Skin epidermis (tissue), 12 donors: ENCODE results near the gene ERAP2.

Experiments used
- H3K27ac ChIP-seq, 21 experiments: fragments of 200-600 bp; sonication (generic) in 11 of 21; one replicate each; pipeline ENCODE4 v1.5.0; 2020; ENCODE audit warnings: mild to moderate bottlenecking in 3 of 21, inconsistent platforms in 2 of 21, moderate library complexity in 2 of 21
- H3K4me3 ChIP-seq, 7 experiments: fragments of 200-600 bp; sonication (generic) in 2 of 7; one replicate each; pipeline ENCODE4 v1.5.0; 2020; ENCODE audit warnings: inconsistent platforms in 2 of 7, mild to moderate bottlenecking in 2 of 7, moderate library complexity in 1 of 7

Gene ERAP2

DNA sequence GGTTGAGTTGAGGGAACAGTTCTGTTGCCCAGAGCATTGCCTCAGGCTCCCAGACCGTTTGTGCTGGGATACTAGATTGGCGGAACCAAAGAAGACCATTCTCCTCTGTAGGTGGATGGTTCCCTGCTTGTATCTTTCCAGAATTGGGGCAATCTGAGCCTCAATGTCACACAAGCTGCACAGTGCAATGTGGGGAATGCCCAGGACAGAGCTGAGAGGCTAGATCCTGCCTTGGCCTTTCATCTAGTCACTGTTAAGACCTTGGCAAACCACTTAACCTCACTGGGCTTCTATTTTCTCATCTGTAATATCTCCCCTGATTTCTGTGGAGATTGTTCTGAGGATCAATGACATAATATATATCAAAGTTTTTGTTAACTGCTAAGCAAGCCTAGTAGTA lies 16.9 kb upstream of the ERAP2 start:
- no peak overlapping the region for H3K27ac ChIP-seq
- H3K4me3 ChIP-seq: no peak overlapping the region

DNA sequence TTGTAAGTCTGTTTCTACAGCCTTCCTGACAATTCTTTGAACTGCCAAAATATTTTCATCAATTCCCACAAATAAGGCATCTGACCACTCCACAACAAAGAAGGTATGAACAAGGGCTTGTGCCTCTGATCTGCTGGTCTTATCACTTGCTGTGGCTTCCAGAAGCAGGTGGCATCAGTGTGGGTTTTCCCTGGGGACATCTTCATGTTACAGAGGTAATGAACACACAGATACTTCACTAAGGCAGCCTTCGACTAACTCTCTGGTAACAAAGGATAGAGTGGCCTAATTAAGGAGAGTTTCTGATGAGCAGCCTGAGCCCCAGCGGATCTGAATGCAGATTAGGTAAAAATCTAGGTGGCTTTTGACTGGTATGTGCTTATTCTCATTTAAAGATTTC lies 15.2 kb upstream of the ERAP2 start:
- no peak overlapping the region for H3K4me3 ChIP-seq
- no peak overlapping the region for H3K27ac ChIP-seq

- no peak overlapping the region for H3K27ac ChIP-seq
- H3K4me3 ChIP-seq: no peak overlapping the region
Observed at GRCh38 chr5:96863114-96863513, 13.2 kb upstream of the ERAP2 start.

GRCh38 chr5:96863949-96864584 lies 12.2 kb upstream of the ERAP2 start:
- H3K4me3 ChIP-seq: no peak overlapping the region
- H3K27ac ChIP-seq: no peak overlapping the region

DNA sequence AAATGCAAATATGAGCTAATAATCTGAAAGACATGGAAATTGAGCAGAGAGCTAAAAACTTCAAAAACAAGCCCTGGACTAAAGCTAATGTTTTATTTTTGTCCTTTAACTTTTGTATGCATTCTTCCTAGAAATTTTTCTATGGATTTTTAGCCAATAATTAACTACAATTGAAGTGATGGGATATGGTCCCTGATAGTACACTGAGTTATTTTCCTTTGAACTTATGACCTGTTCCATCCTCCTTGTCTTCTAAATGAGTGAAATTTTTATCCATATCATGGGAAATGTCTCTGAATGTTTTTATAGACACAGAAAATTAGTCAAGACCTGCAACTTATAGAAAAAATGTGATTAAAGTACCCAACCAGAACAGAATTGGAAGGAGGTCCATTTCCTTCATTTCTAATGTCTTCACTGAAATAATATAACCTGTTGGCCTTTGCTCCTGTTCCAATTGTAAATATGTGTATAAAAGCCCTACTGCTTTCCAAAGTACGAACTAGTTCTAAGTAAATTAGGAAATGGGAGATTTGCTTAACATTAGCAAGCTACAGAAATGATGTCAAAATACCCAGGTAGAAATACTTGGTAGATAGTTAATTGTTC lies 11.3 kb upstream of the ERAP2 start:
- Histone ChIP-seq H3K27ac (no peak overlapping the region), H3K4me3 (no peak overlapping the region)

GRCh38 chr5:96868603-96869371 lies 7.5 kb upstream of the ERAP2 start:
- no peak overlapping the region for H3K4me3 ChIP-seq
- H3K27ac ChIP-seq: no peak overlapping the region

GRCh38 chr5:96869372-96869641 lies 7.0 kb upstream of the ERAP2 start:
- H3K27ac ChIP-seq: no peak overlapping the region
- H3K4me3 ChIP-seq: no peak overlapping the region

DNA sequence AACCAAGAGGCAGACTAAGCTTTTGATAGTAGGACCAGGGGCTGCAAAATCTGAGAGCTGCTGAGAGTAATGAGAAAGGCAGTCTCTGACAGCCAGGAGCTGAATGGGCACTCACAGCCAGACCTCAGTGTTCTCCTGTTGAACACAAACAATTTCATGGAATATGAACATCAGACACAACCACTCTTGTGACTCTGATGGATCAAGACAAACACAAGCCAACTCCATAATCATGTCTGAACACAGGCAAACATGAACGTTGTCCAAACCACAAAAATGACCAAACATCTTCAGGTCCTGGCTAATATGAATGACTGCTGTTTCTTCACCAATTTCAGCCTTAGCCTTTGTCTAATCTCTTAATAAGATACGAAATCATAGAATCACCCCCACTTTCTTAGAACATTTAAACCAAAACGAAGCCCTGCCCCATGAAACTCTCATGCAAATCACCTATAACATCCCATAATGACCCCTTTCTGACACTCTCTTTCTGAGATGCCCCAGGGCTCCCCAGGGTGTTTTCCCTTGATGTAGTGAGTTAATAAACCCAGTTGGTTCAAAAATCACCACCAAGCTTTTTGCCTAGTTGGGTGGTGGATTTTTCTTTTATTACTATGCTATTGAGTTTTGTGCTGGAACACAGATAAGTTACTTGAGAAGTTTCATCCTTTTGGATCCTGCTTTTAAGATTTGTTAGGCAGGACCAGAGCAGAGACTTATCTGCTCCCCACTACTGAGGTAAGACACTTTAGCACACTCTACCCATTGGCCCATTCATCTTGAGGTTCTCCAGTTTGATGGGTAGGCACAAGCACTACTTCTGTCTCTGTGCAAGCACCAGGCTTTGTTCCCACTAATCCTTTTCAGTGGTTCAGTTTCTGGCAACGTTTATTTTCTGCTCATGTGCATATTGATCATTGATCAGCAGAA lies 5.9 kb upstream of the ERAP2 start:
- Histone ChIP-seq H3K4me3 (no peak overlapping the region), H3K27ac (no peak overlapping the region)

DNA sequence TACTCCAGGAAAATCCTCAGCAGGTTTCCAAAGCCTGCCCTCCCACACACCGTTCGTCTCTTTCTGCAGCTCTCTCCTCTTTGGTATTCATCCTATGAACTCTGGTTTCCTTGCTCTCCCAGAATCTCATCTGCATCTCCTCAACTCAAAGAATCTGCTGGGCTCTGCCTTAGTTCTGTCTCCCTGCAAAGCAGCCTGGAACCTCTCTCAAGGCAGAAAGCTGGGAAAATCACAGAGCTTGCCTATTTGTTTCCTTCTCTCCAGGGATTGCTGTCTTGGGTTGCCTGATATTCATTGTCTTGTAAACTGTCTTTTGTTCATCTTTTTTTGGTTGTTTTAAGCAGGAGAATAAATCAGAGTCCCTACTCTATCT lies 5.3 kb upstream of the ERAP2 start:
- no peak overlapping the region for H3K27ac ChIP-seq
- H3K4me3 ChIP-seq: no peak overlapping the region

DNA sequence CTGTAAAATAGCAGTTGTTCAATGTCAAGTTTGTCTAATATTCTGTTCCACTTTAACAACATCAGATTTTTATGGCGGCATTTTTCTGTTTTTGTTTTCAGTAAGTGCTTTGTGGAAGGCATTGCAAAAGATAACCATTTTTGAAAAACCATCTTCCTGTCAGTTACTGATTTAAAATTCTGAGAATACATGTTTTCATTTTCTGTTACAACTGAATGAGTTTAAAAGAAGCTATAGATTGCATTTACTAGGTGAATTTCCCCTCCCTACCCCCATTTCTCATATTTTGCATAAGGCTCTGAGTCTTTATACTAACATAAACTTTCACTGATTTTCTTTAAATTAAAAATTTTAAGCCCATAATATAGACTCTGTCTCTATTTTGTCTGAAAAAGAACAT lies 4.6 kb upstream of the ERAP2 start:
- Histone ChIP-seq H3K4me3 (no peak overlapping the region), H3K27ac (no peak overlapping the region)

- Histone ChIP-seq H3K4me3 (no peak overlapping the region), H3K27ac (no peak overlapping the region)
Observed at GRCh38 chr5:96873449-96873848, 2.9 kb upstream of the ERAP2 start.

DNA sequence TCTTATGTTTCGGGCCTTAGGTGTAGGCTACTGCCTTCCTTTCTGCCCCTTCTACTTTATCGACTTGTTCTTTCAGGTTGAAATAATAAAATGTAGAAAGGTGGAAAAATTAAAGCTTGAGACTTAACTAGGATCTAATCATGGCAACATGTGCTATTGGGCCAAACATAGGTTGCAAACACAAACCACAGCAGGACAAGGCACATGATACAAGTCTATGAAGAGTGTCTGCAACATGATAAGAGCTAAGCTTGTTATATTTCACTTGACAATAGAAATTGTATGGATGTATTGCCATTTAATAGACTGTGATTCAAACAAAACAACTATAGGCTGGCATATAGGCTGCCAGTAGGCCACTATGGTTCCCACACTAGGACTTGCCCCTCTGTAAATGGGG lies 1.7 kb upstream of the ERAP2 start:
- peak overlapping the region in 1 of 21 experiments; percentile 95 for H3K27ac ChIP-seq

DNA sequence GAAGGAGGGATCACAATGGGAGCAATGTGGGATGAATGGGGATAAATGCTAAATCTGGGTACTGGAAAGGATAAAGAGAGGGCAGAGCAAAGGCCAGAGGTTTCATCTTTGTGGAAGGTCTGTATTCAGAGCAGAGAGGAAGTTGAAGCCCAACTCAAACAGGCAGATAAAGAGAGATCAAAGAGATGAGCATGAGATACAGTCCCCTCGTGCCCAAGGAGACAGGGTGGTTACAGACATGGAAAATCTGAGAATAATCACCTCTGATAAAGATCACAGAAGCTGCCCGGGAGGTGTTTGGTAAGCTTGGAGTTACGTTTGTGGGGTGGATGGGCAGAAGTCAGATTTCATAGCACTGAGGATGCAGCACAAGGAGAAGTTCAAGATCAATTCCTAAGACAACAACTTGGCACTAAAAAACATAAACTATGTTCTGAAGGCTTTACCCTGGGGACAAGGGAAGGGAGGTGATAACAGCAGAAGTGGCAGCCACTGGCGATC lies 459 bp upstream of the ERAP2 start:
- peak overlapping the region in 20 of 21 experiments; percentile 67 to 97 (median 78) for H3K27ac ChIP-seq
- peak overlapping the region; percentile 44 to 72 (median 55) for H3K4me3 ChIP-seq

More for the DNA sequence above, 1.7 kb upstream of the ERAP2 start:
- no peak overlapping the region for H3K4me3 ChIP-seq

DNA sequence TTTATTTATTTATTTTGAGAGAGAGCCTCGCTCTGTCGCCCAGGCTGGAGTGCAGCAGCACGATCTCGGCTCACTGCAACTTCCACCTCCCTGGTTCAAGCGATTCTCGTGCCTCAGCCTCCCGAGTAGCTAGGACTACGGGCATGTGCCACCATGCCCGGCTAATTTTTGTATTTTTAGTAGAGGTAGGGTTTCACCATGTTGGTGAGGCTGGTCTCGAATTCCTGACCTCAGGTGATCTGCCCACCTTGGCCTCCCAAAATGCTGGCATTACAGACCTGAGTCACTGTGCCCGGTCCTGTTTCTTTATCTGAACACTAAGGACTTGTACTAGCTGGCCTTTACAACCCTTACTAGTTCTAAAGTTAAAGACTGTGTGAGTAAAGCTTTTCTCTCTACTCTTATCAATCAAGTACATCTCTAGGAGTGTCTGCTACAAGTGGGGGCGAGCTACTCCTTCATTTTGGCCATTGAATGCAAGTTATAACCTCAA lies 723 bp downstream of the ERAP2 start:
- Histone ChIP-seq H3K4me3 (peak overlapping the region; percentile 44 to 72 (median 55)), H3K27ac (peak overlapping the region in 20 of 21 experiments; percentile 67 to 97 (median 78))

DNA sequence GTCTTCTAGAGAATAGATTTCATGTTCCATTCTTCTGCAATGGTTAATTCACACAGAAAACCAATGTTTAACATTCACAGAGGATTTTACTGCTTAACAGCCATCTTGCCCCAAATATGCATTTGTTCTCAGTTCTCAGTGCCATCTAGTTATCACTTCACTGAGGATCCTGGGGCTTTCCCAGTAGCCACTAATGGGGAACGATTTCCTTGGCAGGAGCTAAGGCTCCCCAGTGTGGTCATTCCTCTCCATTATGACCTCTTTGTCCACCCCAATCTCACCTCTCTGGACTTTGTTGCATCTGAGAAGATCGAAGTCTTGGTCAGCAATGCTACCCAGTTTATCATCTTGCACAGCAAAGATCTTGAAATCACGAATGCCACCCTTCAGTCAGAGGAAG lies 3.4 kb downstream of the ERAP2 start:
- Histone ChIP-seq H3K27ac (peak overlapping the region in 1 of 21 experiments; percentile 51), H3K4me3 (no peak overlapping the region)

DNA sequence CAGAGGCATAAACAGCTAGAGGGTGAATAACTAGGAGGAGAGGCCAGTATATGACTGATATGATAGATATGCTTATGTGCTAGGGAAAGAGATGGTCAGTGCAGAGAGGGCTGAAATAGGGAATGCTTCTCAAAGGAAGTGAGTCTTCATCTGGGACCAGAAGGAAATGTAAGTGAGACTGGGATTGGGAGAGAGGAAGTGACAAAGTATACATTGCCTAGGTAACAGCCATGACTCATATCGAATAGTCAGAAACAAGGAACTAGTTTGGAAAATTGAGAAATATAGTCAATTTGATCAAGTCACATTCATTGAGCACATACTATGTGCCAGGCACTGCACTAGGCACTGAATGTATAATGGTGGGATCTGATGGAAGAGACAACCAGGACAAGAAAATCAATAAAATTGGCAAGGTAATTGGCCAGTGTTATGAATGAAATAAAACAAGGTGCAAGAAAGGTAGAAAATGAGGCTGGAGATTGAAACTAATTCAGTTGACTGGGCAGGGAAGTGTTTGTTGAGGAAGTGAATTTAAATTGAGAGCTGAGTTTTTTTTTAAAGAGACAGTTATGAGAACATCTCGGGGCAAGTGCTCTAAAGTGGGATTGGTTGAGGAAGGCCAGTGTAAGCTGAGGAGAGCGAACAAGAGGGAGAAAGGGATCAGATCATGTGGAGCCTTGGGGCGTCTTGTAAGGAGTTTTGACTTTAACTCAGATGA lies 4.3 kb downstream of the ERAP2 start:
- peak overlapping the region in 7 of 21 experiments; percentile 1 to 51 (median 9) for H3K27ac ChIP-seq
- no peak overlapping the region for H3K4me3 ChIP-seq

GRCh38 chr5:96881511-96882115 lies 5.3 kb downstream of the ERAP2 start:
- no peak overlapping the region for H3K4me3 ChIP-seq
- peak overlapping the region in 3 of 21 experiments; percentile 1 to 51 (median 39) for H3K27ac ChIP-seq

DNA sequence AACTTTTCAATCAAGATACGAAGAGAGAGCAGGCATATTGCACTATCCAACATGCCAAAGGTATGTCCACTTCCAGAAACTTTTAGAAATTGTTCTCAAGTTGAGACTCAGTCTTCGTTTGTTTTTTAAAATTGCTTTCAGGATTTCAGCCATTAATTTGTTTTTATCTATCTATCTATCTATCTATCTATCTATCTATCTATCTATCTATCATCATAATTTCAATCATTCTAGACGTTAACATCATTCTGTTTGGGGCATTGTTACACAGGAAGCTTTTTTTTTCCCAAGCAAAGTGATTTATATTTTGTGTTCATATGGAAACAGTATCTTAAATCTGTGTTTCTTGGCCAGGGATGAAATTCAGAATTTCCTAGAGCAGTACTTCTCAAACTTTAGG lies 7.6 kb downstream of the ERAP2 start:
- H3K27ac ChIP-seq: no peak overlapping the region

DNA sequence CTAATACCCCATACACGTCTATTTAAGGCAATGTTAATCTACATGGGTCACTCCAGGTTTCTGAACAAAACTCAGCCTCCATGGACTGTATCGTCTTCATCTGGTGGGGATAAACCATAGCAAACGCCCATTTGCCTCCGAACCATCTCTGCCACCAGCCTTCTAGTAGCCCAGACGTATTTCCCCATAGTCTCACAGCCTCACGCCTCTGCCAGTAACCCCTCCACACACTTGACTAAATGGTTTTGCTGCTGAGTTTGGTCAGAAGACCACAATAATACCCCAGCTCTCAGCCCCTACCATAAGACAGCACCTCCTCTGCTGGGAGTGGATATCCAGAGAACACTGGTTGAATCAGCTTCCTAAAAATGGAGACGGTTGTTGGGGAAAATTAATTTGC lies 8.7 kb downstream of the ERAP2 start:
- no peak overlapping the region for H3K4me3 ChIP-seq
- peak overlapping the region in 2 of 21 experiments; percentile 12 to 30 for H3K27ac ChIP-seq

More for the DNA sequence above, 7.6 kb downstream of the ERAP2 start:
- H3K4me3 ChIP-seq: no peak overlapping the region
